H1 (cell line): ENCODE results near the gene CPA2. TPM values are rescaled to one million over a fixed set of nuclear protein-coding genes. Genes with fewer than 3 reads are reported as not detected.

Experiments used
- CTCF ChIA-PET: fragments of 300-600 bp; sonication (Branson Sonifier 250); formaldehyde crosslinking; loops from one replicate; lab custom pipeline; 2021; ENCODE audit not compliant: partially characterized antibody; lab: Charles Lee
- POLR2A ChIA-PET: fragments of 300-600 bp; sonication (Branson Sonifier 250); formaldehyde crosslinking; loops from one replicate; lab custom pipeline; 2021; ENCODE audit warnings: inconsistent platforms; ENCODE audit not compliant: partially characterized antibody; lab: Charles Lee
- DNase-seq, 2 experiments: peaks; one replicate each; pipeline versions ENCODE4 v3.0.0 to v3.0.0-alpha.2; 2010 to 2022; ENCODE audit warnings: low spot score in 2 of 2, low read depth in 1 of 2, mixed read lengths in 1 of 2
- FAIRE-seq: peaks from 2 replicates; lab custom pipeline; 2011; peaks lifted over from hg19 to GRCh38; lab: Jason Lieb, UNC
- H2AFZ ChIP-seq: 2 replicates; pipeline ENCODE4 v1.8.1; 2012; ENCODE audit warnings: low read length, inconsistent platforms
- H2AK5ac ChIP-seq: 2 replicates; pipeline ENCODE4 v1.6.1; 2013; ENCODE audit warnings: low read depth, low read length
- H2BK120ac ChIP-seq: replicated peaks from 2 replicates; pipeline ENCODE3; 2013; ENCODE audit warnings: low read depth, low read length, inconsistent platforms
- H2BK12ac ChIP-seq: 2 replicates; pipeline ENCODE4 v1.6.1; 2013; ENCODE audit warnings: low read depth, low read length
- H2BK15ac ChIP-seq: 2 replicates; pipeline ENCODE4 v1.6.1; 2013; ENCODE audit warnings: low read length
- H2BK20ac ChIP-seq: 2 replicates; pipeline ENCODE4 v1.6.1; 2013; ENCODE audit warnings: low read length
- H2BK5ac ChIP-seq: 2 replicates; pipeline ENCODE4 v1.6.1; 2013; ENCODE audit warnings: low read depth, low read length
- H3K14ac ChIP-seq: 2 replicates; pipeline ENCODE4 v1.6.1; 2013; ENCODE audit warnings: inconsistent platforms; ENCODE audit not compliant: insufficient read length
- H3K18ac ChIP-seq: 2 replicates; pipeline ENCODE4 v1.6.1; 2013; ENCODE audit warnings: low read length; ENCODE audit errors: extremely low read depth
- H3K23ac ChIP-seq: 2 replicates; pipeline ENCODE4 v1.6.1; 2013; ENCODE audit warnings: inconsistent platforms; ENCODE audit not compliant: insufficient read length
- H3K23me2 ChIP-seq: 2 replicates; pipeline ENCODE4 v1.6.1; 2013; ENCODE audit warnings: low read depth, low read length
- H3K27ac ChIP-seq: 2 replicates; pipeline ENCODE4 v1.6.1; 2011; ENCODE audit warnings: low read depth, low read length, inconsistent platforms
- H3K27me3 ChIP-seq, 4 experiments: replicated peaks in 1 of 4; 1 replicate in 1 of 4; 2 replicates in 3 of 4; pipeline versions ENCODE4 v1.6.1 to v1.8.1; 2011 to 2013; ENCODE audit warnings: low read length in 3 of 4, mild to moderate bottlenecking in 3 of 4, inconsistent platforms in 2 of 4, mixed read lengths in 2 of 4, moderate library complexity in 1 of 4; ENCODE audit not compliant: control insufficient read depth in 3 of 4, insufficient read depth in 3 of 4; ENCODE audit errors: extremely low read depth in 1 of 4
- H3K36me3 ChIP-seq, 4 experiments: 2 replicates each; pipeline versions ENCODE4 v1.6.1 to v1.8.1; 2011 to 2013; ENCODE audit warnings: mild to moderate bottlenecking in 4 of 4, low read length in 3 of 4, moderate library complexity in 2 of 4, control low read depth in 1 of 4, inconsistent platforms in 1 of 4; ENCODE audit not compliant: insufficient read depth in 4 of 4, control insufficient read depth in 2 of 4
- H3K4ac ChIP-seq: replicated peaks from 2 replicates; pipeline ENCODE3; 2013; ENCODE audit warnings: low read length, low read depth, mixed read lengths, inconsistent platforms; ENCODE audit not compliant: insufficient read length
- H3K4me1 ChIP-seq, 4 experiments: replicated peaks in 1 of 4; 1 replicate in 1 of 4; 2 replicates in 3 of 4; pipeline versions ENCODE4 v1.6.1 to v1.8.1; 2011 to 2013; ENCODE audit warnings: low read length in 3 of 4, inconsistent platforms in 2 of 4, mixed read lengths in 1 of 4; ENCODE audit not compliant: insufficient read depth in 4 of 4, control insufficient read depth in 3 of 4
- H3K4me2 ChIP-seq, 2 experiments: 2 replicates each; pipeline versions ENCODE4 v1.6.1 to v1.8.1; 2011 to 2013; ENCODE audit warnings: low read depth in 2 of 2, low read length in 2 of 2, control low read depth in 1 of 2, inconsistent platforms in 1 of 2, mild to moderate bottlenecking in 1 of 2; ENCODE audit not compliant: insufficient read depth in 1 of 2
- H3K4me3 ChIP-seq, 4 experiments: fragments of 200-600, 300-600 bp in 1 of 4; sonication (generic), shearing (Covaris generic), sonication (Bioruptor Twin) in 1 of 4; 2 replicates each; pipeline versions ENCODE4 v1.5.1 to v1.8.1; 2011 to 2016; ENCODE audit warnings: low read length in 4 of 4, low read depth in 3 of 4, control low read depth in 2 of 4, inconsistent platforms in 2 of 4, mild to moderate bottlenecking in 2 of 4, mixed read lengths in 1 of 4, moderate library complexity in 1 of 4; ENCODE audit not compliant: insufficient read depth in 2 of 4; ENCODE audit errors: extremely low read depth in 1 of 4
- H3K56ac ChIP-seq: replicated peaks from 2 replicates; pipeline ENCODE3; 2013; ENCODE audit warnings: low read depth, mild to moderate bottlenecking, mixed read lengths, low read length, inconsistent platforms; ENCODE audit not compliant: insufficient read length
- H3K79me1 ChIP-seq: 2 replicates; pipeline ENCODE4 v1.6.1; 2013; ENCODE audit warnings: low read depth, low read length, control low read depth
- H3K79me2 ChIP-seq, 2 experiments: 2 replicates each; pipeline versions ENCODE4 v1.6.1 to v1.8.1; 2012 to 2013; ENCODE audit warnings: low read length in 2 of 2, mild to moderate bottlenecking in 2 of 2, inconsistent platforms in 1 of 2; ENCODE audit not compliant: insufficient read depth in 2 of 2, control insufficient read depth in 1 of 2
- H3K9ac ChIP-seq, 4 experiments: replicated peaks in 1 of 4; 1 replicate in 1 of 4; 2 replicates in 3 of 4; pipeline versions ENCODE4 v1.6.1 to v1.8.1; 2011 to 2013; ENCODE audit warnings: low read depth in 3 of 4, low read length in 3 of 4, control low read depth in 2 of 4, mild to moderate bottlenecking in 2 of 4, moderate library complexity in 2 of 4, inconsistent platforms in 1 of 4; ENCODE audit errors: extremely low read depth in 1 of 4
- H3K9me3 ChIP-seq, 2 experiments: 2 replicates each; pipeline versions ENCODE4 v1.6.1 to v1.8.1; 2012 to 2013; ENCODE audit warnings: mild to moderate bottlenecking in 2 of 2, moderate library complexity in 2 of 2, control low read depth in 1 of 2, inconsistent platforms in 1 of 2, low read depth in 1 of 2, low read length in 1 of 2, mixed read lengths in 1 of 2; ENCODE audit not compliant: insufficient read depth in 2 of 2
- H4K20me1 ChIP-seq, 2 experiments: replicated peaks in 1 of 2; 2 replicates each; pipeline versions ENCODE3 to v1.8.1; 2011 to 2013; ENCODE audit warnings: inconsistent platforms in 2 of 2, low read length in 2 of 2, mild to moderate bottlenecking in 1 of 2; ENCODE audit not compliant: insufficient read depth in 2 of 2, control insufficient read depth in 1 of 2
- H4K5ac ChIP-seq: 2 replicates; pipeline ENCODE4 v1.6.1; 2013; ENCODE audit warnings: low read length, low read depth, mixed read lengths, inconsistent platforms; ENCODE audit not compliant: insufficient read length
- H4K8ac ChIP-seq: 2 replicates; pipeline ENCODE4 v1.8.0; 2013; ENCODE audit warnings: mild to moderate bottlenecking, moderate library complexity, low read length, inconsistent platforms; ENCODE audit not compliant: insufficient read depth; ENCODE audit errors: extremely low read depth
- H4K91ac ChIP-seq: replicated peaks from 2 replicates; pipeline ENCODE3; 2013; ENCODE audit warnings: low read length, mixed read lengths, inconsistent platforms; ENCODE audit not compliant: insufficient read length
- HDAC2 ChIP-seq, 2 experiments: fragments of 300-600 bp in 1 of 2; sonication (generic) in 1 of 2; IDR thresholded peaks; 2 replicates each; pipeline ENCODE4 v1.6.1; 2011 to 2012; ENCODE audit warnings: low read depth in 2 of 2, low read length in 2 of 2, mild to moderate bottlenecking in 2 of 2, moderate library complexity in 2 of 2, borderline replicate concordance in 1 of 2, inconsistent platforms in 1 of 2
- TAF1 ChIP-seq: IDR thresholded peaks from 2 replicates; pipeline ENCODE4 v1.6.1; 2011; ENCODE audit warnings: mild to moderate bottlenecking, low read depth, low read length
- WGBS, 2 experiments: shearing (Covaris generic) in 1 of 2; methylation state at CpG; one replicate each; pipeline versions ENCODE4 v1.1.6 to v1.1.7; 2013 to 2015; ENCODE audit warnings: low lambda C conversion rate in 2 of 2, mixed read lengths in 2 of 2, inconsistent platforms in 1 of 2, low coverage in 1 of 2, missing lambda C conversion rate in 1 of 2; ENCODE audit not compliant: insufficient replicate concordance in 2 of 2, insufficient coverage in 1 of 2, insufficient read length in 1 of 2; ENCODE audit errors: extremely low coverage in 1 of 2, missing lambda C conversion rate in 1 of 2; 5-methylcytosine and 5-hydroxymethylcytosine counted together
- polyA plus RNA-seq, 7 experiments: library from polyadenylated mRNA; depleted of rRNA in 3 of 7; stranded (reverse) in 5 of 7; unstranded in 2 of 7; fragments of >200 nt in 5 of 7; fragments of 200-250 nt in 2 of 7; gene quantifications; 1 replicate in 5 of 7; 2 replicates in 1 of 7; 4 replicates in 1 of 7; pipeline versions ENCODE4 v1.2.1 to v1.2.3, GENCODE V29; 2011 to 2013; ENCODE audit warnings: missing spikeins in 2 of 7, mixed read lengths in 2 of 7
- total RNA-seq: library from RNA; stranded (reverse); fragmentation: NEBNext Ultra II Directional; extraction: Animal tissue kit (Norgen Biotek cat#: 25700); gene quantifications from 2 replicates; pipeline ENCODE4 v1.2.1, GENCODE V29; 2021

The CPA2 gene
- total and polyA plus RNA-seq, 2 of the 8 experiments (the other 6 are each of a cell fraction or from before 2014, with no cell fraction given), result 0.21 TPM; not detected in 1

DNA sequence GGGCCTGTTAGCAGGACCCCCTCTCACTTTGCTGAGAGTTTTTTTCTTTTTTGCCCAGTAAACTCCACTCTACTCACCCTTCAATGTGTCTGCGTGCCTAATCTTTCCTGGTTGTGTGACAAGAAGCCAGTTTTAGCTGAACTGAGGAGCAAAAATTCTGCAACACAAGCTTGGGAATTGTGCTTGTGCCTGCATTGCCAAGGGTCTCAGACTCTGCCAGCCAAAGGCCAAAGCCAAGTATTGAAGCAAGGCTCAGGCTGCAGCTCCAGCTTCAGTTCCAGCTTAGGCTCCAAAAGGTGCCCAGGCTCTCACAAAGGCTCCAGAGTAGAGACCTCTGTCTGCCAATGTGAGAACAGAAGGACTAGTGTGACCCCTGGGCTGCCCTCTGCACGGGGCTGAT is 4.2 kb upstream of the CPA2 start:
- H2BK12ac ChIP-seq, result no peak overlapping the region
- no peak overlapping the region for H3K4ac ChIP-seq
- H3K56ac ChIP-seq, result no peak overlapping the region
- H3K79me2 ChIP-seq, result no peaks in the 10 kb centered on the region
- no peak overlapping the region for H3K9ac ChIP-seq
- H3K9me3 ChIP-seq, result peaks cover 3 to 15% of the 10 kb centered on the region in 2 experiments; a peak in 2 of 4 replicates
- no peak overlapping the region for H3K27ac ChIP-seq
- WGBS, 2 experiments, result 82% methylated on average over 2 of the region's 2 CpGs; no CpG with 5 or more reads in 1 of the 2 experiments
- H2BK5ac ChIP-seq, result no peak overlapping the region
- DNase-seq (no peak), FAIRE-seq (no peak)
- H2AFZ ChIP-seq, result no peak overlapping the region
- no peak overlapping the region for H3K4me2 ChIP-seq
- no peak overlapping the region for H3K14ac ChIP-seq
- H2BK15ac ChIP-seq, result peak overlapping the region; percentile 20; the same call in 1 of the 2 replicates
- H3K27me3 ChIP-seq, result no peaks in the 10 kb centered on the region
- POLR2A ChIA-PET, result interaction anchor here (1.9 to 3.3 kb wide), 2 partner anchors 8 to 10 kb away, joined by 6 to 23 read pairs; no protein-coding TSS in a partner anchor
- no peak overlapping the region for H3K23ac ChIP-seq
- no peak overlapping the region for H2BK20ac ChIP-seq
- peaks cover 0 to 2% (median 0%) of the 10 kb centered on the region in 4 experiments; a peak in 1 of 8 replicates for H3K36me3 ChIP-seq
- H2AK5ac ChIP-seq, result no peak overlapping the region
- H3K79me1 ChIP-seq, result no peaks in the 10 kb centered on the region
- CTCF ChIA-PET, result interaction anchor here (0.6 to 2.2 kb wide), 6 partner anchors 10 to 527 kb away, joined by 3 to 7 read pairs (median 4); no protein-coding TSS in a partner anchor
- H3K23me2 ChIP-seq, result no peaks in the 10 kb centered on the region
- no peak overlapping the region for H3K4me3 ChIP-seq
- H4K8ac ChIP-seq, result no peak overlapping the region
- H4K5ac ChIP-seq, result no peak overlapping the region
- no peak overlapping the region for H4K91ac ChIP-seq
- no peak for TF ChIP-seq TAF1
- no peak for TF ChIP-seq HDAC2 (IDR thresholded peaks at IDR 0.05; ENCODE audit: borderline replicate concordance in 1 of 2, low read depth in 2 of 2, low read length in 2 of 2)
- peaks cover 0 to 6% (median 2%) of the 10 kb centered on the region in 4 experiments; a peak in 2 of 7 replicates for H3K4me1 ChIP-seq
- H2BK120ac ChIP-seq, result no peak overlapping the region
- H4K20me1 ChIP-seq, result no peaks in the 10 kb centered on the region
- no peak overlapping the region for H3K18ac ChIP-seq
